OCI-LY7 (cell line): ENCODE results near the gene ALK. TPM values are rescaled to one million over a fixed set of nuclear protein-coding genes. Genes with fewer than 3 reads are reported as not detected.

Source experiments
- BruUV-seq: library from RNA; stranded (reverse); fragments of 400-500 nt; replicated peaks from 2 replicates; lab custom pipeline; 2021; lab: Mats Ljungman, UMichigan
- CTCF ChIA-PET: fragments of 300-600 bp; sonication (Branson Sonifier 250); formaldehyde crosslinking; loops from one replicate; lab custom pipeline; 2022; ENCODE audit warnings: antibody characterized with exemption; ENCODE audit not compliant: unreplicated experiment; lab: Charles Lee
- POLR2A ChIA-PET: fragments of 300-600 bp; sonication (Branson Sonifier 250); formaldehyde crosslinking; loops from one replicate; lab custom pipeline; 2022; ENCODE audit warnings: antibody characterized with exemption; lab: Charles Lee
- DNase-seq: peaks from one replicate; pipeline ENCODE4 v3.0.0-alpha.2; 2015; ENCODE audit warnings: low spot score
- H2AFZ ChIP-seq: fragments of 200-600 bp; sonication (generic), shearing (Covaris generic); 2 replicates; pipeline ENCODE4 v1.6.1; 2014; ENCODE audit warnings: mild to moderate bottlenecking, antibody characterized with exemption, low read length, moderate library complexity
- H3K27ac ChIP-seq: fragments of 200-600 bp; sonication (generic); 2 replicates; pipeline ENCODE4 v1.5.1; 2014; ENCODE audit warnings: mixed run types, low read depth, mild to moderate bottlenecking, moderate library complexity, low read length, inconsistent platforms; ENCODE audit not compliant: poor library complexity, severe bottlenecking
- H3K36me3 ChIP-seq: fragments of 200-600 bp; sonication (generic); 2 replicates; pipeline ENCODE4 v1.6.1; 2014; ENCODE audit warnings: mild to moderate bottlenecking, antibody characterized with exemption, low read length, moderate library complexity, mixed read lengths; ENCODE audit not compliant: insufficient read depth
- H3K4me1 ChIP-seq: fragments of 200-600 bp; sonication (generic); 2 replicates; pipeline ENCODE4 v1.5.1; 2014; ENCODE audit warnings: mild to moderate bottlenecking, low read length; ENCODE audit not compliant: insufficient read depth, poor library complexity, severe bottlenecking
- H3K4me2 ChIP-seq: fragments of 200-600 bp; sonication (generic); 2 replicates; pipeline ENCODE4 v1.6.1; 2014; ENCODE audit warnings: mild to moderate bottlenecking, low read length
- H3K4me3 ChIP-seq: fragments of 200-600 bp; sonication (generic); 2 replicates; pipeline ENCODE4 v1.5.1; 2014; ENCODE audit warnings: mild to moderate bottlenecking, low read depth, low read length; ENCODE audit not compliant: poor library complexity, severe bottlenecking
- H3K79me2 ChIP-seq: fragments of 200-600 bp; sonication (generic); 2 replicates; pipeline ENCODE4 v1.6.1; 2016; ENCODE audit warnings: low read depth, mild to moderate bottlenecking, low read length, moderate library complexity, mixed read lengths; ENCODE audit not compliant: insufficient read depth
- H3K9me2 ChIP-seq: fragments of 200-600 bp; sonication (generic); 2 replicates; pipeline ENCODE4 v1.6.1; 2016; ENCODE audit warnings: mild to moderate bottlenecking, low read length, mixed read lengths; ENCODE audit not compliant: insufficient read depth
- H3K9me3 ChIP-seq: fragments of 200-600 bp; sonication (generic); 2 replicates; pipeline ENCODE4 v1.6.1; 2014; ENCODE audit warnings: mild to moderate bottlenecking, mixed run types, low read length, mixed read lengths
- H4K20me1 ChIP-seq: fragments of 200-600 bp; sonication (generic); 2 replicates; pipeline ENCODE4 v1.6.1; 2014; ENCODE audit warnings: mild to moderate bottlenecking, antibody characterized with exemption, low read length, moderate library complexity, mixed read lengths; ENCODE audit not compliant: insufficient read depth
- EZH2phosphoT487 ChIP-seq: fragments of 200-600 bp; sonication (generic); IDR thresholded peaks from 2 replicates; pipeline ENCODE4 v1.6.1; 2018; ENCODE audit warnings: low read depth, borderline replicate concordance, mild to moderate bottlenecking, mixed run types, antibody characterized with exemption, low read length, moderate library complexity, mixed read lengths
- intact Hi-C: fragments of 100-400 bp; cut with micrococcal nuclease; formaldehyde crosslinking; loops from one replicate; pipeline ENCODE4 v1.10.0; 2022; ENCODE audit not compliant: unreplicated experiment
- total RNA-seq, 2 experiments: library from RNA; depleted of rRNA in 1 of 2; stranded (reverse); fragments of >200 nt in 1 of 2; shearing (Covaris generic) in 1 of 2; gene quantifications; 2 replicates each; pipeline ENCODE4 v1.2.3, GENCODE V29; 2014 to 2022
- TF ChIP-seq, protein P1 (sequence below): fragments of 200-600 bp; sonication (generic); conservative IDR thresholded peaks from 2 replicates; pipeline ENCODE4 v1.5.1; 2014; ENCODE audit warnings: mild to moderate bottlenecking, antibody characterized with exemption, low read length, moderate library complexity, mixed read lengths

The ALK gene
- total RNA-seq, 2 experiments from 2014 or later: 0.09 TPM; not detected in 1

- intact Hi-C loops: no loop called here
- no peak overlapping the region for H3K27ac ChIP-seq
- H3K4me2 ChIP-seq: no peak overlapping the region
- no peak overlapping the region for H2AFZ ChIP-seq
- CTCF ChIA-PET: no interaction called here
- TF ChIP-seq, protein P1, sequence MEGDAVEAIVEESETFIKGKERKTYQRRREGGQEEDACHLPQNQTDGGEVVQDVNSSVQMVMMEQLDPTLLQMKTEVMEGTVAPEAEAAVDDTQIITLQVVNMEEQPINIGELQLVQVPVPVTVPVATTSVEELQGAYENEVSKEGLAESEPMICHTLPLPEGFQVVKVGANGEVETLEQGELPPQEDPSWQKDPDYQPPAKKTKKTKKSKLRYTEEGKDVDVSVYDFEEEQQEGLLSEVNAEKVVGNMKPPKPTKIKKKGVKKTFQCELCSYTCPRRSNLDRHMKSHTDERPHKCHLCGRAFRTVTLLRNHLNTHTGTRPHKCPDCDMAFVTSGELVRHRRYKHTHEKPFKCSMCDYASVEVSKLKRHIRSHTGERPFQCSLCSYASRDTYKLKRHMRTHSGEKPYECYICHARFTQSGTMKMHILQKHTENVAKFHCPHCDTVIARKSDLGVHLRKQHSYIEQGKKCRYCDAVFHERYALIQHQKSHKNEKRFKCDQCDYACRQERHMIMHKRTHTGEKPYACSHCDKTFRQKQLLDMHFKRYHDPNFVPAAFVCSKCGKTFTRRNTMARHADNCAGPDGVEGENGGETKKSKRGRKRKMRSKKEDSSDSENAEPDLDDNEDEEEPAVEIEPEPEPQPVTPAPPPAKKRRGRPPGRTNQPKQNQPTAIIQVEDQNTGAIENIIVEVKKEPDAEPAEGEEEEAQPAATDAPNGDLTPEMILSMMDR: no peak
- no peak for TF ChIP-seq EZH2phosphoT487
- H3K79me2 ChIP-seq: no peaks in the 10 kb centered on the region
- BruUV-seq: no TSS peak
- no peaks in the 10 kb centered on the region for H3K9me3 ChIP-seq
- no peaks in the 10 kb centered on the region for H3K36me3 ChIP-seq
- H4K20me1 ChIP-seq: no peaks in the 10 kb centered on the region
- no peaks in the 10 kb centered on the region for H3K4me1 ChIP-seq
- H3K4me3 ChIP-seq: no peak overlapping the region
- no peak for DNase-seq
- no peaks in the 10 kb centered on the region for H3K9me2 ChIP-seq
- POLR2A ChIA-PET: no interaction called here
Observed at GRCh38 chr2:29425866-29426265, 495.5 kb downstream of the ALK start.

GRCh38 chr2:29423061-29423666 lies 498.2 kb downstream of the ALK start:
- ChIA-PET POLR2A (interaction anchor here (0.7 kb wide), 1 partner anchor 11 kb away, joined by 3 read pairs; no protein-coding TSS in a partner anchor), CTCF (no interaction called here)
- BruUV-seq: no TSS peak
- no peak for DNase-seq
- Histone ChIP-seq H3K9me3 (no peaks in the 10 kb centered on the region), H4K20me1 (no peaks in the 10 kb centered on the region), H2AFZ (no peak overlapping the region), H3K27ac (no peak overlapping the region), H3K4me3 (no peak overlapping the region), H3K4me2 (no peak overlapping the region), H3K9me2 (no peaks in the 10 kb centered on the region), H3K4me1 (no peaks in the 10 kb centered on the region), H3K36me3 (no peaks in the 10 kb centered on the region), H3K79me2 (no peaks in the 10 kb centered on the region)
- TF ChIP-seq, protein P1: no peak
- no peak for TF ChIP-seq EZH2phosphoT487
- intact Hi-C loops: no loop called here

- no TSS peak for BruUV-seq
Observed at GRCh38 chr2:29420999-29421782, 500.2 kb downstream of the ALK start.

More at GRCh38 chr2:29420999-29421782, 500.2 kb downstream of the ALK start:
- DNase-seq: no peak
- Histone ChIP-seq H3K36me3 (no peaks in the 10 kb centered on the region), H3K4me3 (no peak overlapping the region), H3K4me2 (no peak overlapping the region), H3K9me2 (no peaks in the 10 kb centered on the region), H4K20me1 (no peaks in the 10 kb centered on the region), H3K79me2 (no peaks in the 10 kb centered on the region), H3K9me3 (no peaks in the 10 kb centered on the region), H2AFZ (no peak overlapping the region), H3K4me1 (no peaks in the 10 kb centered on the region), H3K27ac (no peak overlapping the region)
- TF ChIP-seq, protein P1: no peak
- no peak for TF ChIP-seq EZH2phosphoT487
- intact Hi-C loops: no loop called here
- CTCF ChIA-PET: no interaction called here
- POLR2A ChIA-PET: interaction anchor here (0.8 kb wide), 1 partner anchor 9 kb away, joined by 3 read pairs; no protein-coding TSS in a partner anchor
